Left lobe of liver (tissue), 2 donors: ENCODE measurements around the gene GBA3. TPM values are rescaled to one million over a fixed set of nuclear protein-coding genes. Genes with fewer than 3 reads are reported as not detected.

Source experiments
- ATAC-seq: fragments of 200-7000 bp; cut with Tn5 transposase; one replicate; pipeline ENCODE4 v1.9.1; 2020; ENCODE audit warnings: mild to moderate bottlenecking, moderate library complexity
- DNase-seq: peaks from one replicate; pipeline ENCODE4 v3.0.0-alpha.2; 2020; ENCODE audit warnings: low spot score
- total RNA-seq: library from RNA; stranded (reverse); gene quantifications from one replicate; pipeline ENCODE4 v1.2.1, GENCODE V29; 2021
- donor health status: DM: no; HTN: no; CAD: no; lungs with moderate emphysema.
- donor health status: DM: no; HTN: yes; CAD: no.

Gene GBA3
- 57.4 TPM for total RNA-seq

DNA sequence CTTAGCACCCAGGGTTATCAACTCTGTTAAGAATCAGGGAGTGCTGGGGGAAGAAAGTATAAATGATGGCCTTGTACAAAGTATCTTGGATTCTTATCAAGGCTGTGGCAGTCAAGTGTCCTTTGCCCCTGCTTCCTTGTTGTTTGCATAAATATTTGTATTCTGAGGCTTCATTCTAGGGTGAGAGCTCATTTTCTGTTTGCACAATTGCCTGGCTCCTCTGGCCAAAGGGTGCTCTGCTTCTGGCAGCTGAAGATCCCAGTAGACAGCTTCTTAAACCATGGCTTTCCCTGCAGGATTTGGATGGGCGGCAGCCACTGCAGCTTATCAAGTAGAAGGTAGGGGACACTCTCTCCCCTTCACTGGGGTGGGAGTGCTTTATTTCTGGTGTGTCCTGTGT is at the start of gene GBA3:
GBA3 (plus strand) TSS at position 202 of the 400 bp plus-strand sequence.
- ATAC-seq (peak; percentile 72), DNase-seq (peak; percentile 77)

DNA sequence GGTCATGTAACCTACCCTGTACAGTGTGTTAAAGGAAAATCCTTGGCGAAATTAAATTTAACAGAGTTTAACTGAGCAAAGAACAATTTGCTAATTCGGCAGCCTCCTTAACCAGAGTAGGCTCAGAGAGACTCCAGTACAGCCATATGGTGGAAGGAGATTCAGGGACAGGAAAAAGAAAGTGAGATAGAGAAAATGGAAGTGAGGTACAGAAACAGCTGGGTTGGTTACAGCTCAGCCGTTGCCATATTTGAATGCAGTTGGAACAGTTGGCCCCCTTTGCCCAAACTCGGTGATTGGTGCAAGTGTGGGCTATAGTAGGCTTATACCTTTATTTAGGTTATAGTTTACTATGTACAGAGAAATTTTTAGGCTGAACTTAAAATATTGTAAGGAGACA is 48.8 kb upstream of the GBA3 start:
- DNase-seq = no peak
- no peak for ATAC-seq

DNA sequence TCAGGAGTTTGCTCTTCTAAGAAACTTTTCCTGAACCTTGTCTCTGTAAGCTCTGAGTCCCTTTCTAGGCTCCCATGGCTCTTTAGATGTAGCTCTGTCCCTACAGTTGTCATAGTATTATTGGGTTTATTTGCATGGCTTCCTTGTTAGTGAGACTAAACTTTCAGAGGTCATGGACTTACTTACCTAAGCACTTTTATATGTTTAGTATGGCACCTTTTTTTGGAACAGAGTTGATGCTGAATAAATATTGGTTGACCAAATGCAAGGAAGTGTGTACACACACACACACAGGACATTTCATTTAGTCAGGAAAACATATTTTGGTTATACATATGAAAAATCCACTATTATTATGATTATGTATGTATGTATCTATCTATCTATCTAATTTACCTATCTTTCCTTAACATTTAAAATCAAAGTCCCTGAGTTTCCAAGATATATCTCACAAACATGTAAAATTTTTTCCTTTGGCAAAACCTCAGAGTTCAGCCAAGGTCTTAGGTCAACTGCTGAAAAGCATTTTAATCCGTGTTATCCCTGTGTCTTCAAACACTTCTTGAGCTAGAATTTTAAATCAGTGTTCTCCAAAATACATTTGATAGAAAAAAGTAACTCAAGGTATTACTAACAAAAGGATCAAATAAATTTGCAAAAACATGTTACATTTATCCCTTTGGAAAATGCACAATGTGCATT is 47.1 kb upstream of the GBA3 start:
- ATAC-seq (peak; percentile 93), DNase-seq (no peak)

DNA sequence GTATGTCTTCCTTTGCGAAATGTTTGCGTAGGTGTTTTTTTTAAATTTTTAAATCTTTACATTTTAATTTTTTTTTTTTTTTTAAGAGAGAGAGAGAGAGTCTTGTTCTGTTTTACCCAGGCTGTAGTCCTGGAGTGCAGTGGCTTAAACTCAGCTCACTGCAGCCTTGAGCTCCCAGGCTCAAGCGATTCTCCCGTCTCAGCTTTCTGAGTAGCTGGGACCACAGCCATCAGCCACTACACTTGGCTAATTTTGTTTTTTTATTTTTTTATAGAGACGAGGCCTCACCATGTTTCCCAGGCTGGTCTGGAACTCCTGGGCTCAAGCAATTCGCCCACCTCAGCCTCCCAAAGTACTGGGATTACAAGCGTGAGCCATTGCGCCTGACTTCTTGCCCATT is 43.7 kb upstream of the GBA3 start:
- DNase-seq = no peak
- ATAC-seq = no peak

DNA sequence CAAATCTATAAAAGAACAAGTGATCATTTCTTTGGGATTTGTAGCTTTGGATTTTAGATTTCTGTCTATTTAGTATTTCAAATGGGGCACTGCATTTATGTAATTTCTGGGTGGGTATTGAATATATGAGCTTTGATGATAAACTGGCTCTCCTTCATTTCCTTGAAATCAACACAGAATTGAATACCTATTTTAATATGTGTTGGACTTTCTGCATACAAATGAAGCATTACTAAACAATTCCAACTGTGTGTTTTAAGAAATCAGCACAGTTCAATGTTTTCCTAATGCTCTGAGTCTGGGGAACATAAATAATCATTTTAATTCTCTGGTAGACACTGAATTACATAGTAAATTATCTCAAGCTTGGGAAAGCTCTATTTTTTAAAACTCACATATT is 42.0 kb upstream of the GBA3 start:
- no peak for DNase-seq
- no peak for ATAC-seq

DNA sequence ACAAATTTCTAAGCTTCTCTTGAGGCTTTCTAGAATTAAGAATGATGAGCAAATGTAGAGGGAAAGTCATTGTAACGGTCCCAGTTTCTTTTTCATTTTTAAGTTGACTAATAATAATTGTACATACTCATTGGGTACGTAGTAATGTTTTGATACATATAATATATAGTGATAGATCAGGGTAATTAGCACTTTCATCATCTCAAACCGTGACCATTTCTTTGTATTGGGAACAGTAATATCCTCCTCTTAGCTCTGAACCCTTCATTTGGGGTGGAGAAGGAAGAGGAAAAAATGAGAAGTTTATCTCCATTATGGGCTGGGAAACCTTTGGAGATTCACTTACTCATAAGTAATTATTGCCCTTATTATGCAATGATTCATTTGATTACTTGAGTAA is 39.0 kb upstream of the GBA3 start:
- ATAC-seq = no peak
- no peak for DNase-seq

DNA sequence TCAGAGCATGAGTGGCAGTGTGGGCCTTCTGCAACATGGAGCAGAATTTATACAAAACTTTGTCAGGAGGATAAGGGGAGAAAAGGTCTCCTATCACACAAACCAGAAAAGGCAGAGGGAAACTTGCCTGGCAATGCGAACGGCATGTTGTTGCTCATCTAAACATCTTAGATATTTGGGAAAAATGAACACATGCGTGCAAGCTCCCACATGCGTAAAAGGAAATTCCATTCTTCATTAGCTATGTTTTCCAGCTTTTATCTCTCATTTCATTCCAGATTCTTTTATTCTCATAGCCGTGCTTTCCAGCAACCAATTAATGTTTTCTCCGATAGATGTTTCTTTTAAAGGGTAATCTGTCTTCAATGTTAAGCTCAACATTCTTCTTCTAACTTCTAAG is 31.3 kb upstream of the GBA3 start:
- ATAC-seq (no peak), DNase-seq (no peak)

DNA sequence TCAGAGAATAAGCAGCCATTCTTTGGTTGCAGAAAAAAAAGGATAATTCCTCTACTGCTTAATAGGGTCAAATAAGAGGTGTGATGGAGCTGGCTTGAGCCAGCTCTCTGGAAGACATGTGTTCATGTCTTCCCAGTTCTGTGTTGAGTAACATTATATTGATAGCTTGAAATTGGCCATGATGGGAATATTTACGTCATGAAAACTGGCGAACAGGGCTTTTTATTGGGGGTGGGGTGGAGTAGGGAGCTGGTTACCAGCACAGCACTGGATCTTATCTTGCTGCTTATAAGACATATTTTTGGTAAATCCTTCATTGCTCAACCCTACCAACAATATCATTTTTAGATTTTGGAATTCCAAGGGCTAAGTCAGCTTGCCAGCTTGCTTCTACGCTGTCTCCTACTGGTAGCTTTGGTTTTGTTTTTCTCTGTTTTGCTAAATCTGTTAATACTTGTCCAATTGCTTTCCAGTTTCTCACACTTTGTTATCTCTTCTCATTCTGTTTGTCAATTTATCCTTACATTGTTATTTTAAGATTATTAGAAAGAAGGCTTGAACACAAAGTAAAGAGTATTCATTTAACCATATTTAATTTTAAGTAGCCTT is 25.3 kb upstream of the GBA3 start:
- ATAC-seq = peak; percentile 59

DNA sequence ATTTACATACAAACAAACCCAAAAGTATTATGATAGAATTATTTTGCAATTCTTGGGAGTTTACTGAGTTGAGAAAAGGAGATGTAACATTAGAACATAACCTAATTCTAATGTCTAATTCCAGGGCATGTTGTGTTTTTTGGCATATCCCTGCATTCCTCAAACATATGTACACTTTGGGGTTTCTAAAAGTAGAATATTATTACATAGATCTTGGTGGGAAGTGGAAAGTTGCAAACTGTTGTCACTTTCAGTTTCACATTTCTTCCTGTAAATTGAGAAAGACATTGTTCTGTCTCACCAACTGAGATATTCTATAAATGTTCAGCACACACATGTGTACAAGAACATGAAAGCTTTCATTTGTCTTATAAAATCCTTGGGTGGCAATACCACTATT is 24.4 kb upstream of the GBA3 start:
- ATAC-seq = peak; percentile 39
- no peak for DNase-seq

More for the DNA sequence above, 25.3 kb upstream of the GBA3 start:
- no peak for DNase-seq

DNA sequence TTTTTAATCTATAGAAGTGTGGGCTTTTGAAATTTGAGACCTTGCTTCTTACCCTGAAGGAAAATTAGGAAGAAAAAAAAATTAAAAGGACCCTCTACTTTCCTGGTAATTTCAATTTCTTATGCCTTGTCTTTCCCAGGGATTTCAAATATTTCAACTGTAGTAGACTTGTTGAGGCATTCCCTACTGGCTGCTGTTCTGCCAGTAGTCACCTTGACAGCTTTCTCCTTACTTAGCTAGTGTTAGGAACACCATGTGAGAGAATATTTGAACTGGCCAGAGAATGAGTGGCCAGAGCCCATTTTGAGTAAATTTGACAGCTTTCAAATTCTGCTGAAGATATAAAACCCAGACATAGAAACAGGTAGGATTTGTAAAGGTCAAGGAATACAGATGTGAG is 24.0 kb upstream of the GBA3 start:
- peak; percentile 50 for ATAC-seq
- DNase-seq = no peak

DNA sequence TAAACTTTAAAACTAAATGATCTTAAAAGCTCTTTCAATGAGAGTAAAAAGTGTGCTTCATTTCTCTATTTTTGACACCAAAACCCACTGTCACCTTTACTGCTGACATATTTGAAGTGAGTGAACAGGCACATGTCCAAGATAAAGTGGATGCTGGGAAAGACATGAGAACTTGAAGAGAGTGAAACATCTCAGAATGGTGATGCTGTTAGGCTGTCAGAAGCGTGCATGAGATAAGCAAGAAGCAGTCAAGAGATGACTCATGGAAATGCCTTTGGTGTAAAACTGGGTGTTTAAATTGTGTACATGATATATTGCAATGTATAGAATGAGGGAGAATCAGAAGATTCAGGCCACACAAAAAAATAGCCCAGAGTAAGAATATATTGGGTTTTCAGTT is 21.8 kb upstream of the GBA3 start:
- DNase-seq (no peak), ATAC-seq (no peak)

DNA sequence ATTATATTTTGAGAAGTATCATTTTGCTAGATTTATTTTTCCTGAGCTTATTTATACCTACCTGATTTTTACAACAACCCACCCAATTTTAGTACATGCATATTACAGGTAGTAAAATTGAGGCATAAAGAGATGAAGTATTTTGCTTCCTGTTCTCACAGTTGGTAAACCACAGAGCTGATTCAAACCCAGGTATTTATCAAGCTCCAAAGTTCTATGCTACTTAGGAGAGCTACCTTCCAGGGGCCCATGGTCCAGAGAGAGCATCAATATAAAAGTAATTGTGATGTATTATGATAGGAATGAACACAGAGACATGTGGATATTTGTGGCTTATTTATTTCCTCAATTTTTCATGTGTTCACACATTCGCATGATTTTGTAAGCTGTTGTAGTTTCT is 20.2 kb upstream of the GBA3 start:
- no peak for ATAC-seq
- DNase-seq = no peak

DNA sequence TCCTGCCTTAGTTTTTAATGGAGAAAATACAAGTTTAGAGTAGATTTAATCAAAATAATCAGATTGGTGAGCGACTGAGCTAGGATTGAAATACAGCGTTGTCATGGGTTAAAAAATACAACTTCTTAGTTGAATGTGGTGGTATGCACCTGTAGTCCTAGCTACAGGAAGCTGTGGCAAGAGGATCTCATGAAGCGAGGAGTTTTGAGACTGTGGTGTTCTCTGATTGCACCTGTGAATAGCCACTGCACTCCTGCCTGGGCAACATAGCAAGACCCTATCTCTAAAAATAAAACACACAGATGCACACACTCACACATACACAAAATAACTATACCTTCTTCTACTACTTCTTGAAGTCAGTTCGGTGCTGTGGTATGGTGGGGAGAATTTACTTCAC is 19.8 kb upstream of the GBA3 start:
- ATAC-seq (no peak), DNase-seq (no peak)

DNA sequence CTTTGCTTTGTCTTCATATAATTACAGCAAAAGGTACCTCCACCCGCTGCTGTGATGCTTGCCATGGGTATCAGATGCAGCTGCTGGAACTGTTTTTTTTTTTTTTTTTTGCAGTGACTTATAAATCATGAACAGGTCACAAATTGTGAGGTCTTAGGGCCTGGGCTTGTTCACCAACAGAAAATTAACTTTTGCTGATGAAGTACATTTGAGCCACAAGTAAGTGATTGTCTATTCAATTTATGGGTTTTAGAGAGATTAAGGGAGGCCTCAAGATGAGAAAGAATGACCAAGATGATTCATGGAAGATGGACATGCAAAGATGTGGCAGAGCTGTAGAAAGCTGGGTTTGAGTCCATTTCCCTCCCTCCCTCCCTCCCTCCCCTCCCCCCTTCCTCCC is 18.0 kb upstream of the GBA3 start:
- no peak for ATAC-seq
- no peak for DNase-seq

DNA sequence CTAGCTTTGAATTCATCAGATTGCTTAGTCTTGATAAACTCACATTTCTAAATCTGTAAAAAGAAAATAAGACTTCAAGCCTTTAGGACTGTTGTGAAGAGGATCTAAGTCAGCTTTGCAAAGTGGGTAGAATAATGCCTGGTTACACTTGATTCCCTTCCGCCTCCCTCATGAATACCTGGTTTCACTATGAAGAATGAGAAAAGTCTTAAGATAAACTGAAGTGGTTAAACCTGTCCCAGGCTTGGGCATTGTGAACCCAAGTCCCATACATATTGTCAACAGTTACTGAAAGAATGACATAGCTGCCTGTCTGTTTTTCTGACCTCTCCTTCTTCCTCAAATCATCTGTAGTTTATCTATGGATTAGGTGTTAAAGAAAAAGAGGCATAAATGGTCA is 16.7 kb upstream of the GBA3 start:
- no peak for ATAC-seq

DNA sequence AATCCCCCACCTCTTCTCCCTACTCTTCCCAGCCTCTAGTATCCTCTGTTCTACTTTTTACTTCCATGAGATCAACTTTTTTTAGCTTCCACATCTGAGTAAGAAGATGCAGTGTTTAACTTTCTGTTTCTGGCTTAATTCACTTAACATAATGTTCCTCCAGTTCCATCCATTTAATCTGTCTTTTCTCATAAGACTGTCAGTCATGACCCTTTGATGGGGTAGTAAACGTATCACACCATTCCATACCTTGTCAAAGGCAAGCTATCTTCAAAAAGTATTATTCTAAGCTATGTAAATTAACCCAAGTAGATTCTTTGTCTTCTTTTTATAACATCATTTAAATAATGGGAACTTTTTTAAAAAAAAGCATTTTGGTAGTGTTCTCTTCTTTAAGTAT is 15.0 kb upstream of the GBA3 start:
- ATAC-seq (no peak), DNase-seq (no peak)

More for the DNA sequence above, 16.7 kb upstream of the GBA3 start:
- no peak for DNase-seq

DNA sequence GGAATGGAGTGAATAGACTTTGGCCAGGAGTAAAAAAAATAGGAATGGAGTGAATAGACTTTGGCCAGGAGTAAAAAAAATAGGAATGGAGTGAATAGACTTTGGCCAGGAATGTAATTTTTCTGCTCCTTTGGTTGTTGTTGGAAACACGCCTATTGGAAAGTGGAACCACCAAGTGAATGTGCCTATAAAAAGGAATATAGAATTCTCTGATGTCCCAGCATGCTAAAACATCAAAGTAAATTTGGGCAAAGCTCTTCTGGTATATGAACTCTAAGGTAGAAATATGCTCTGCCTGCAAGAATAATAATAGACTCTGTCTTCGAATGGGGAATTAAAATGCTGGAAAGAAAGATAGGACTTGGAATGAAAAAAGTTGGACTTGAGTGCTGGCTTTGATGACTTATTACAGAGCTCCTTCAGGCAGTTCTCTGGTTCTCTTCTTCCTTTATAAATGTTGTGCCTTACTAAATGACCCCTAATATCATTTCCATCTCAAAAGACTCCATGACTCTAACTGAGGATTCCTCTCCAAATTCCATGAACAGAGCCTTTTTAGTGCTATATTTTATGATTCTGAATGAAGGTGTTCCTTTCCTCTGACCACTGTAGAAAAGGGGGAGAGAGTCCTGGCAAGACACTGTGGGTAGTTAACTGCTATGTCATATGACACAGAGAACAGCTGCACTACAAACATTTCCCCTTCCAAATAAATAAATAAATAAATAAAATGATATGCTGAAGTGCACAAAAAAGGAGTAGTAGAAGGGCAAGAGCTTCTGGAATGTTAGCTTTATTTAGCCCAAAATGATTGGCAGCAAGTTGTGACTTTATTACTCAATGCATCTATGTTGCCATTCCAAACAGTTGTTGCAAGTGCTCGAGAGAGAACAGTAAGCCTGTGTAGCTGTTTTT is 13.5 kb upstream of the GBA3 start:
- DNase-seq = no peak
- ATAC-seq = peak; percentile 86

DNA sequence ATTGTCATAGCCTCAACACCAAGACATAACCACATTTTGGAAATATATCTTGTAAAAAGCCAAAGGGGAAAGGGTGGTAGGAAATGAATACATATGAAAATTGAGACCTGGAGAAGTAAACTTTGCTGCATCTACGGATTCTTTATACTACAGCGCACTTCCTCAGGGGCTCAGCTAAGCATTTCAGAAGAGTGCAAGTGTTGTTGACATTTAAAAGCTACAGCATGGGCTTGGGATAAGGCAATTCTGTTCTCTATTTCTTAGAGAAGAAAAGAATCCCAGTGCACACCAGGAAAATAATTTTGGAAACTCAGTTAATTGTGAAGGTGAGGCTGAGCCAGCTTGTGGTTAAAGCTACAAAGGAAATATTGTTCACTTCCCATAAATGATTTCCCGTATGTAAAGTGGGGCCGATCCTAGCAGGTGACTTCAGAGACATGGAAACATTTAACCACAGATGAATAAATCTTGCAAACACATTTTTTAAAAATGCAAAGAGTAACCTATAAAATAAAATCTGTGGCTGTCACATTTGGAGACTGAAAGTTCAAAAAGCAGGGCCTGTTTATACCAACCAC is 12.6 kb upstream of the GBA3 start:
- DNase-seq = no peak
- no peak for ATAC-seq

DNA sequence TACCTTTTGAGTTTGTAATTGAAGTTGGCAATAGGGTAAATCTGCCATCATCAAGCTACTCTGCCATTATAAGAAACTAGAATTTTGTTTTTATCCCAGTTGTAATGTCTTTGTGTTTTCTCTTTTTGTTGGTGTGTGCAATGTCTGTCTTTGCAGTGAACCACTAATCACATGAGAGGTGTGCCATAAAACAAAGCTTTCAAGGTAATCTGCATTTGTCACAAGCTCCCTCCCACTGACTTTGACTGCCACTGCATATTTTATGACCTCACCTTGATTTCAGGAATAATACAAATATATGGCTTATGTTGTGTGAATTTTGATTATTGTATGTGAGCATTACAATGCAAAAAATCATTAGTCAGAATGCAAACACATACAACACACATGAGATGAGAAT is 9.0 kb upstream of the GBA3 start:
- no peak for DNase-seq
- ATAC-seq = no peak

DNA sequence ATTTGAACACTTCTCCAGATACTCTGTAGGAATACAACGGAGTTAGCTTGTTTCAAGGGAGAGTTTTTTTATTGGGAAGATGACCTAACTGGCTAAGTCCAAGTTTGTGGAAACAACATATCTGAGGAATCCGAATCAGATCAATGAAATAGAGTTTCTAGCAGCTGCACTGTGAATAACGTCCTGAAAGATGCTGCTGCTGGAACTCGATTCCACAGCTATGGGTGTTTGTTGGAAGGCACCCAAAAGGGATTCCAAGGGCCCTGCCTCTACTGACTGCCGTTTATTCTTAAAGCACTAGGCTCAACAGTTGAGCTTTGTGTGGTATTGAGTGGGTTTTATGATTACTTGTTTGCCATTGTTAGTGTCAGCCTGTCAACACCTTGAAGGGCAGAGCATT is 6.6 kb upstream of the GBA3 start:
- ATAC-seq (no peak), DNase-seq (no peak)

DNA sequence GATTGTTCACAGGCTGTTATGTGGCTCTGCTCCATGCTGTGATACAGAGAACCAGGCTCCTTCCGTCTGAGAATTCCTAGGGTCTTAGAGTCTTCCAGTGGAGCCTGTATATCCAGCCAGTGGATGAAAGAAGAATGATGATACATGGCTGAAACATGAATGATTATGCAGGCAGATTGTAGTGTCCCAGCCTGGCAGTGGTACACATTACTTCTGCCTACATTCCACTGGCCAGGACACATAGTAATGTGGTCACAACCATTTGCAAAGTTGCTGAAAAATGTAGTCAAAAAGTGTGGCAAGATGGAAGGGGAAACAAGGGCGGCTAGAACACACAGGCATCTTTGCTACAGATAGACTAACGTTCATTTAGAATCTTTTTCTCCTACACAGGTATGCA is 4.5 kb upstream of the GBA3 start:
- DNase-seq = no peak
- no peak for ATAC-seq

DNA sequence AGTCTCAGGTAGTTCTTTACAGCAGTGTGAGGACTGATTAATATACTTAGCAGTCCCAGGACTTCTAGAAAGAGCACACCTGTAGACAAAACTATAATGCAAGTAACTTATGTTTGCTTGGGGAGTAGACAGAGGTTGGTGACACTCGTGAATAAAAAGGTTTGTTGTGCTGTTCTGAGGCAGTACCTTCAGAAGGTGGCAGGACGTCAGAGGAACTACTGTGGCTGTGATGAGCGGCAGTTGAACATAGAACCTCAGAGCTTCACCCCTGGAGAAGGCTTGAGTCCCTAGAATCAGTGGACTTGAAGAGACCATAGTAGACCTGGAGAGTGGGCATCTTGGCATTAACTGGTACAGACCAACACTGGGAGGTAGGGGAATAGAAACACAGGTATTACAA is 3.3 kb upstream of the GBA3 start:
- no peak for ATAC-seq
- no peak for DNase-seq
